ENCODE data around the gene ZNF385B. TPM values are rescaled to one million over a fixed set of nuclear protein-coding genes. Genes with fewer than 3 reads are reported as not detected.

Gene ZNF385B
- total and polyA plus RNA-seq, 3 donors from 2014 or later: 28.1 to 40.3 (median 37.4) TPM

GRCh38 chr2:179824961-179825360, 36.5 kb downstream of the ZNF385B start:
- no peak overlapping the region for H3K27ac ChIP-seq
- intact Hi-C loops (cut with DNase I; ENCODE audit: low total_unique reads): no loop called here
- H3K27me3 ChIP-seq: no peaks in the 10 kb centered on the region

DNA sequence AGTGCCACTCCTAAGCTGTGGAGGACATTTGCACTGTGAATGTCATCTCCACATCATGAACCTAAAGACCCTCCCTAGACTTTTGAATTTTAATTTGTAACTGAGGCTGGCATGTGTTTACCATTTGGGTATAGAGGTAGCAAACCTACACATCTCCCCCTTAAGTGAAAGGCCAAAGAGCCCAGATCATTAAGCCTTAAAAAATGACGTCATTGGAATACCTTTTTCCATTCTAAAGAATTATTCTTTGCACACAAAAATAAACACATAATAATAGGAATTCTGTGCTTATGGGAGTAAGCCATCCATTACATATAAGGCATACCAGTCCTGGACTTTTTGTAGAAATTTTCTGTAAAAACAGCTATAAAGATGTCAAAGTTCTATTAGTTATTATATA, 38.9 kb downstream of the ZNF385B start:
- H3K27ac ChIP-seq: no peak overlapping the region
- no peaks in the 10 kb centered on the region for H3K9me3 ChIP-seq
- no peaks in the 10 kb centered on the region for H3K36me3 ChIP-seq (ENCODE audit: low read depth, missing control alignments)
- no peak for DNase-seq
- no peaks in the 10 kb centered on the region for H3K4me1 ChIP-seq
- 88 to 92% methylated on average over 1 of the region's 1 CpG for whole genome bisulfite sequencing, 2 donors
- H3K27me3 ChIP-seq: no peaks in the 10 kb centered on the region
- intact Hi-C loops (cut with DNase I; ENCODE audit: low total_unique reads): no loop called here
- no peak overlapping the region for H3K4me3 ChIP-seq
- TF ChIP-seq POLR2A (IDR thresholded peaks at IDR 0.05): no peak
- TF ChIP-seq, protein P1, sequence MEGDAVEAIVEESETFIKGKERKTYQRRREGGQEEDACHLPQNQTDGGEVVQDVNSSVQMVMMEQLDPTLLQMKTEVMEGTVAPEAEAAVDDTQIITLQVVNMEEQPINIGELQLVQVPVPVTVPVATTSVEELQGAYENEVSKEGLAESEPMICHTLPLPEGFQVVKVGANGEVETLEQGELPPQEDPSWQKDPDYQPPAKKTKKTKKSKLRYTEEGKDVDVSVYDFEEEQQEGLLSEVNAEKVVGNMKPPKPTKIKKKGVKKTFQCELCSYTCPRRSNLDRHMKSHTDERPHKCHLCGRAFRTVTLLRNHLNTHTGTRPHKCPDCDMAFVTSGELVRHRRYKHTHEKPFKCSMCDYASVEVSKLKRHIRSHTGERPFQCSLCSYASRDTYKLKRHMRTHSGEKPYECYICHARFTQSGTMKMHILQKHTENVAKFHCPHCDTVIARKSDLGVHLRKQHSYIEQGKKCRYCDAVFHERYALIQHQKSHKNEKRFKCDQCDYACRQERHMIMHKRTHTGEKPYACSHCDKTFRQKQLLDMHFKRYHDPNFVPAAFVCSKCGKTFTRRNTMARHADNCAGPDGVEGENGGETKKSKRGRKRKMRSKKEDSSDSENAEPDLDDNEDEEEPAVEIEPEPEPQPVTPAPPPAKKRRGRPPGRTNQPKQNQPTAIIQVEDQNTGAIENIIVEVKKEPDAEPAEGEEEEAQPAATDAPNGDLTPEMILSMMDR (IDR thresholded peaks at IDR 0.05): no peak

More at GRCh38 chr2:179824961-179825360, 36.5 kb downstream of the ZNF385B start:
- Histone ChIP-seq H3K4me3 (no peak overlapping the region), H3K4me1 (no peaks in the 10 kb centered on the region), H3K36me3 (ENCODE audit: low read depth, missing control alignments) (no peaks in the 10 kb centered on the region), H3K9me3 (no peaks in the 10 kb centered on the region)
- 76 to 85% methylated on average over 1 of the region's 1 CpG for WGBS, 2 donors
- TF ChIP-seq, protein P1 (IDR thresholded peaks at IDR 0.05): no peak
- no peak for TF ChIP-seq POLR2A (IDR thresholded peaks at IDR 0.05)
- no peak for DNase-seq

DNA sequence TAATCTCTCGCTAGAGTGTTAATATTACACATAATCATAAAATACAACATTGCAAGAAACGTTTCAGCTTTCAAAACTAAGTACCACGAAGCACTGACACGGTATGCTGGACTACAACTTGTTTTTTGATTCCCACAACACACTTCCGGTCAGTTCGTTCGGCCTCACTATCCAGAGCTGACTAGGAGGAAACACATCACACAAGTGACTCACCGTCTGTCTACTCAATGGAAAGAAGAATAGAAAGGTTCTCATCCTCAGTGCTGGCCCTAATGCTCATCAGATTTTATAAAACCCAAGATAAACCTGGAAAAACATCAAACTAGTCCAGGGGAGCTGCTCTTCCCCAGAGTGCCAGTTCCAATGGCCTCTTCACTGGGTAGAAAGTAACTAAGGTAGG, 42.9 kb downstream of the ZNF385B start:
- 74 to 83% methylated on average over 8 of the region's 8 CpGs for WGBS, 2 donors
- intact Hi-C loops (cut with DNase I; ENCODE audit: low total_unique reads): no loop called here
- no peak for TF ChIP-seq POLR2A (IDR thresholded peaks at IDR 0.05)
- TF ChIP-seq, protein P1 (IDR thresholded peaks at IDR 0.05): no peak
- H3K4me3 ChIP-seq: no peak overlapping the region
- no peak for DNase-seq
- H3K36me3 ChIP-seq (ENCODE audit: low read depth, missing control alignments): no peaks in the 10 kb centered on the region
- no peak overlapping the region for H3K27ac ChIP-seq
- H3K9me3 ChIP-seq: no peaks in the 10 kb centered on the region
- no peaks in the 10 kb centered on the region for H3K4me1 ChIP-seq
- no peaks in the 10 kb centered on the region for H3K27me3 ChIP-seq

GRCh38 chr2:179817181-179817841, 44.1 kb downstream of the ZNF385B start:
- no peak for DNase-seq
- TF ChIP-seq, protein P1 (IDR thresholded peaks at IDR 0.05): no peak
- no peak for TF ChIP-seq POLR2A (IDR thresholded peaks at IDR 0.05)
- H3K4me1 ChIP-seq: no peaks in the 10 kb centered on the region

DNA sequence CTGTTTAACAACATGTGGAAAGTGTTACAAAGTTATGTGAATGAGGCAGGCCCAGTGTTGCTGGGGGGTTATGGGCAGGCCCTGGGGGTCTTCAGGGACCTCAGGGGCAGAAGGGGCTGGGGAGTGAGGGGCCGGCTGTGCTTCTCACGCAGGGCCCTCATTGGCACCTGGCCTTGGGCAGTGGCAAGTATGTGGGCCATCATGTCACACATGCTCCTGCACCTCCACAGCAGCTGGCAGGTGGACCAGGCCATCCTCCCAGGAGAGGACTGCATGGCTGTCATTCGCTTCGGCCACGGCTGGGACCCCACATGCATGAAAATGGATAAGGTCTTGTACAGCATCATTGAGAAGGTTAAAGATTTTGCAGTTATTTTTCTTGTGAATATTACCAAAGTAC, 47.4 kb downstream of the ZNF385B start:
- no peak overlapping the region for H3K27ac ChIP-seq
- H3K36me3 ChIP-seq (ENCODE audit: low read depth, missing control alignments): no peaks in the 10 kb centered on the region
- no peaks in the 10 kb centered on the region for H3K9me3 ChIP-seq
- H3K4me1 ChIP-seq: no peaks in the 10 kb centered on the region
- H3K27me3 ChIP-seq: no peaks in the 10 kb centered on the region
- no peak overlapping the region for H3K4me3 ChIP-seq
- no peak for DNase-seq
- intact Hi-C loops (cut with DNase I; ENCODE audit: low total_unique reads): no loop called here
- TF ChIP-seq, protein P1 (IDR thresholded peaks at IDR 0.05): no peak
- TF ChIP-seq POLR2A (IDR thresholded peaks at IDR 0.05): no peak
- WGBS, 2 donors: 82 to 94% methylated on average over 5 of the region's 5 CpGs

More at GRCh38 chr2:179817181-179817841, 44.1 kb downstream of the ZNF385B start:
- Histone ChIP-seq H3K27me3 (no peaks in the 10 kb centered on the region), H3K27ac (no peak overlapping the region), H3K4me3 (no peak overlapping the region), H3K9me3 (no peaks in the 10 kb centered on the region), H3K36me3 (ENCODE audit: low read depth, missing control alignments) (no peaks in the 10 kb centered on the region)
- intact Hi-C loops (cut with DNase I; ENCODE audit: low total_unique reads): no loop called here
- 26 to 60% methylated on average over 1 of the region's 1 CpG for WGBS, 2 donors
